Measurements from ENCODE around the gene ARHGAP44. TPM values are rescaled to one million over a fixed set of nuclear protein-coding genes. Genes with fewer than 3 reads are reported as not detected.

The ARHGAP44 gene
- total and polyA plus RNA-seq, 2 of the 8 experiments (the other 6 are each of a cell fraction or from before 2014, with no cell fraction given): 6.2 to 22.2 TPM

DNA sequence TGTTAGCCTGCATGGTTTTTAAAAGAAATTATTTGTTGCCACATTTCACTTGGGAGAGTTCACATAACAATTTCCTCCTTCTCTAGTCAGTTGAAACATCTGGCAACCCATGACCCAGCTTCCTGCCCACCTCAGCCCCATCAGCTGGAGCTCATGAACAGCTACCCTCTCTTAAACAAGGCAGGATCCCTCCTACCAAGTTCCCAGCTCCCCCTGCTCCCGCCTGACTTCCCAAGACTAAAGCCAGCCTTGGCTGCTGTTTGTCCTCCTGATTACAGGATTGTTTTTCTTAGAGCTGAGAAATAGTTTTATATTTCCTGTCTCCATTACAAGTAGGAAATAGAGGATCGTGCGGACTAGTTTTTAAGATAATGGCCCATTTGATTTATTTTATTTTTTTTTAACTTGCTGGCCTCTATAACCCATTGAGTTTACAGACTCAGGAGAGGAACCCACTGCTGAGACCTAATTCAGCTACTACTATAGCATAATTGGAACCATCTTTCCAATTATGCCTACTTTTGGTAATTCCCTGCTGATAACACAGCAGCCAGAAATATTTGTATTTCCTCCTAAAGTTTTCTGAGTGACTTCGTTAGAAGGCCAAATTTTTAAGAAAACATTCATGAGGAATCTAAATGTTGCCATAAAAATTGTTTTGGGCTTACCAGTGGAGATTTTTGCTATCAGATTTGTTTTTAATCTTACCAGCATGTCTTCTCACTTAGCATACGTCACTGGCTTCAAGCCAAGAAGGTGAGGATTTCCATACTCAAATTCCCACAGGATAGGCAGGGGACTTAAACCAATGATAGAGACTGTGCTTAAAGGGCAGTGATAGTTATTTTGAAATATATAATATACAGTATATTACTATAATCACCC is 138.5 kb downstream of the ARHGAP44 start:
- Histone ChIP-seq H4K91ac (replicated peaks; ENCODE audit: insufficient read length, low read length) (no peak overlapping the region), H3K56ac (replicated peaks; ENCODE audit: insufficient read length, low read depth, low read length) (no peak overlapping the region), H2BK120ac (replicated peaks; ENCODE audit: low read depth, low read length) (no peak overlapping the region), H3K79me2 (ENCODE audit: control insufficient read depth in 1 of 2, insufficient read depth in 2 of 2, low read length in 2 of 2) (no peaks in the 10 kb centered on the region), H3K9me3 (ENCODE audit: insufficient read depth in 2 of 2, low read depth in 1 of 2, low read length in 1 of 2) (no peaks in the 10 kb centered on the region), H2BK5ac (ENCODE audit: low read depth, low read length) (no peak overlapping the region), H3K4ac (replicated peaks; ENCODE audit: insufficient read length, low read depth, low read length) (no peak overlapping the region), H3K4me3 (ENCODE audit: extremely low read depth in 1 of 4, insufficient read depth in 2 of 4, low read depth in 3 of 4, low read length in 4 of 4) (no peak overlapping the region), H3K4me1 (replicated peaks in 1 of 4; ENCODE audit: control insufficient read depth in 3 of 4, insufficient read depth in 4 of 4, low read length in 3 of 4) (no peaks in the 10 kb centered on the region), H3K9ac (replicated peaks in 1 of 4; ENCODE audit: extremely low read depth in 1 of 4, low read depth in 3 of 4, low read length in 3 of 4) (no peak overlapping the region; a peak in 1 of 7 replicates), H4K20me1 (replicated peaks in 1 of 2; ENCODE audit: control insufficient read depth in 1 of 2, insufficient read depth in 2 of 2, low read length in 2 of 2) (no peaks in the 10 kb centered on the region), H4K8ac (ENCODE audit: extremely low read depth, insufficient read depth, low read length) (no peak overlapping the region), H3K23ac (ENCODE audit: insufficient read length) (no peak overlapping the region), H3K36me3 (ENCODE audit: control insufficient read depth in 2 of 4, insufficient read depth in 4 of 4, low read length in 3 of 4) (peaks cover 0 to 5% (median 0%) of the 10 kb centered on the region in 4 experiments; a peak in 3 of 8 replicates), H3K14ac (ENCODE audit: insufficient read length) (no peak overlapping the region), H3K23me2 (ENCODE audit: low read depth, low read length) (no peaks in the 10 kb centered on the region), H2BK20ac (ENCODE audit: low read length) (no peak overlapping the region), H2BK15ac (ENCODE audit: low read length) (no peak overlapping the region), H3K27me3 (replicated peaks in 1 of 4; ENCODE audit: control insufficient read depth in 3 of 4, extremely low read depth in 1 of 4, insufficient read depth in 3 of 4, low read length in 3 of 4) (no peaks in the 10 kb centered on the region), H3K18ac (ENCODE audit: extremely low read depth, low read length) (no peak overlapping the region), H2AK5ac (ENCODE audit: low read depth, low read length) (no peak overlapping the region), H2BK12ac (ENCODE audit: low read depth, low read length) (no peak overlapping the region), H3K27ac (ENCODE audit: low read depth, low read length) (no peak overlapping the region), H4K5ac (ENCODE audit: insufficient read length, low read depth, low read length) (no peak overlapping the region), H3K79me1 (ENCODE audit: low read depth, low read length) (no peaks in the 10 kb centered on the region), H3K4me2 (ENCODE audit: insufficient read depth in 1 of 2, low read depth in 2 of 2, low read length in 2 of 2) (no peak overlapping the region), H2AFZ (ENCODE audit: low read length) (no peak overlapping the region)
- ChIA-PET CTCF (ENCODE audit: partially characterized antibody) (interaction anchor here (0.7 to 3.2 kb wide), 8 partner anchors 10 to 409 kb away, joined by 3 to 11 read pairs (median 4); no protein-coding TSS in a partner anchor), POLR2A (ENCODE audit: partially characterized antibody) (interaction anchor here (0.6 to 1.6 kb wide), 2 partner anchors 46 to 89 kb away, joined by 3 read pairs; no protein-coding TSS in a partner anchor)
- FAIRE-seq (no peak), DNase-seq (ENCODE audit: low read depth in 1 of 2, low spot score in 2 of 2) (no peak)
- 93% methylated on average over 5 of the region's 5 CpGs; no CpG with 5 or more reads in 1 of the 2 experiments for WGBS, 2 experiments (ENCODE audit: extremely low coverage in 1 of 2, insufficient coverage in 1 of 2, insufficient read length in 1 of 2, insufficient replicate concordance in 2 of 2, low coverage in 1 of 2, low lambda C conversion rate in 2 of 2, missing lambda C conversion rate in 1 of 2)
- TF ChIP-seq POU5F1 (IDR thresholded peaks at IDR 0.05; ENCODE audit: low read depth, low read length) (no peak), EGR1 (IDR thresholded peaks at IDR 0.05; ENCODE audit: borderline replicate concordance, low read depth, low read length) (no peak), POLR2A (IDR thresholded peaks at IDR 0.05; ENCODE audit: control extremely low read depth in 1 of 2, low read depth in 2 of 2, low read length in 2 of 2) (no peak), SP2 (IDR thresholded peaks at IDR 0.05; ENCODE audit: low read length) (no peak), CHD2 (IDR thresholded peaks at IDR 0.05; ENCODE audit: low read length) (no peak), TCF12 (IDR thresholded peaks at IDR 0.05; ENCODE audit: low read depth, low read length) (no peak), KDM1A (IDR thresholded peaks at IDR 0.05; ENCODE audit: borderline replicate concordance, low read length) (no peak), SIN3A (conservative IDR thresholded peaks at IDR 0.05 in 1 of 2, IDR thresholded peaks at IDR 0.05 in 1 of 2; ENCODE audit: low read depth in 1 of 2, low read length in 2 of 2) (no peak)
- TF ChIP-seq, protein P1, sequence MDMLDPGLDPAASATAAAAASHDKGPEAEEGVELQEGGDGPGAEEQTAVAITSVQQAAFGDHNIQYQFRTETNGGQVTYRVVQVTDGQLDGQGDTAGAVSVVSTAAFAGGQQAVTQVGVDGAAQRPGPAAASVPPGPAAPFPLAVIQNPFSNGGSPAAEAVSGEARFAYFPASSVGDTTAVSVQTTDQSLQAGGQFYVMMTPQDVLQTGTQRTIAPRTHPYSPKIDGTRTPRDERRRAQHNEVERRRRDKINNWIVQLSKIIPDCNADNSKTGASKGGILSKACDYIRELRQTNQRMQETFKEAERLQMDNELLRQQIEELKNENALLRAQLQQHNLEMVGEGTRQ (IDR thresholded peaks at IDR 0.05; ENCODE audit: low read length): no peak

Data from H1 (cell line).